IPS DF 4.7 (cell line): ENCODE results near the gene CALHM2.
"Not testable (repeated sequence)": the region's sequence is repeated elsewhere in the genome, so short reads cannot be mapped to it uniquely, and the experiment has no call there.

ENCODE experiments used
- DNase-seq: peaks from one replicate; pipeline ENCODE4 v3.0.0-alpha.2; 2013; ENCODE audit warnings: low spot score; ENCODE audit errors: extremely low read depth

Gene CALHM2

GRCh38 chr10:103419101-103419500 is 33.1 kb downstream of the CALHM2 start:
- no peak for DNase-seq

- no peak for DNase-seq
Observed at GRCh38 chr10:103417601-103418000, 34.6 kb downstream of the CALHM2 start.

GRCh38 chr10:103417148-103417469 is 35.1 kb downstream of the CALHM2 start:
- DNase-seq, result not testable (repeated sequence)

GRCh38 chr10:103416436-103417147 is 35.6 kb downstream of the CALHM2 start:
- DNase-seq, result no peak

GRCh38 chr10:103415581-103415980 is 36.6 kb downstream of the CALHM2 start:
- DNase-seq, result no peak

- DNase-seq, result no peak
Observed at GRCh38 chr10:103413564-103413963, 38.6 kb downstream of the CALHM2 start.

- no peak for DNase-seq
Observed at GRCh38 chr10:103397191-103397825, 54.9 kb downstream of the CALHM2 start.

- no peak for DNase-seq
Observed at GRCh38 chr10:103396789-103397087, 55.4 kb downstream of the CALHM2 start.
